H9 (cell line): ENCODE data around the gene PPP4R3B. TPM values are rescaled to one million over a fixed set of nuclear protein-coding genes. Genes with fewer than 3 reads are reported as not detected.
A peak's percentile ranks its signal among the peaks of the same experiment; 100 is the strongest.

ENCODE experiments used
- DNase-seq: peaks from one replicate; pipeline ENCODE4 v3.0.0-alpha.2; 2017
- H2AFZ ChIP-seq: one replicate; pipeline ENCODE4 v1.6.1; 2013; ENCODE audit warnings: mild to moderate bottlenecking, low read length, control low read depth, moderate library complexity
- H2AK5ac ChIP-seq: 2 replicates; pipeline ENCODE4 v1.6.1; 2013; ENCODE audit warnings: low read length, control low read depth, mixed read lengths; ENCODE audit not compliant: insufficient read length
- H2BK120ac ChIP-seq: one replicate; pipeline ENCODE4 v1.6.1; 2013; ENCODE audit warnings: low read depth, mild to moderate bottlenecking, low read length, control low read depth, inconsistent platforms; ENCODE audit not compliant: poor library complexity, severe bottlenecking
- H2BK12ac ChIP-seq: 2 replicates; pipeline ENCODE4 v1.6.1; 2013; ENCODE audit warnings: low read length, control low read depth, mixed read lengths, low read depth; ENCODE audit not compliant: insufficient read length
- H2BK15ac ChIP-seq: 2 replicates; pipeline ENCODE4 v1.6.1; 2013; ENCODE audit warnings: low read depth, low read length, control low read depth
- H2BK20ac ChIP-seq: one replicate; pipeline ENCODE4 v1.6.1; 2013; ENCODE audit warnings: low read depth, mild to moderate bottlenecking, low read length, control low read depth, inconsistent platforms; ENCODE audit not compliant: poor library complexity, severe bottlenecking
- H2BK5ac ChIP-seq: 2 replicates; pipeline ENCODE4 v1.6.1; 2013; ENCODE audit warnings: low read length, control low read depth, mixed read lengths; ENCODE audit not compliant: insufficient read length
- H3K14ac ChIP-seq: 2 replicates; pipeline ENCODE4 v1.6.1; 2013; ENCODE audit warnings: low read length, control low read depth; ENCODE audit not compliant: insufficient read depth
- H3K18ac ChIP-seq: 2 replicates; pipeline ENCODE4 v1.6.1; 2013; ENCODE audit warnings: low read depth, mild to moderate bottlenecking, mixed read lengths, low read length, control low read depth; ENCODE audit not compliant: insufficient read length
- H3K23ac ChIP-seq: 2 replicates; pipeline ENCODE4 v1.6.1; 2013; ENCODE audit warnings: low read length, control low read depth, mixed read lengths, low read depth; ENCODE audit not compliant: insufficient read length
- H3K23me2 ChIP-seq: 2 replicates; pipeline ENCODE4 v1.6.1; 2013; ENCODE audit warnings: low read depth, mild to moderate bottlenecking, mixed read lengths, low read length, control low read depth; ENCODE audit not compliant: insufficient read length, poor library complexity, severe bottlenecking
- H3K27ac ChIP-seq: 2 replicates; pipeline ENCODE4 v1.5.1; 2013; ENCODE audit warnings: low read length, control low read depth, mixed read lengths, low read depth; ENCODE audit not compliant: insufficient read length
- H3K27me3 ChIP-seq: 2 replicates; pipeline ENCODE4 v1.6.1; 2013; ENCODE audit warnings: low read length, control low read depth, inconsistent platforms; ENCODE audit not compliant: insufficient read depth
- H3K4ac ChIP-seq: 2 replicates; pipeline ENCODE4 v1.6.1; 2013; ENCODE audit warnings: low read depth, mild to moderate bottlenecking, control low read depth, inconsistent platforms, low read length, moderate library complexity
- H3K4me1 ChIP-seq: 2 replicates; pipeline ENCODE4 v1.6.1; 2013; ENCODE audit warnings: low read length, control low read depth, inconsistent platforms; ENCODE audit not compliant: insufficient read depth
- H3K4me2 ChIP-seq: 2 replicates; pipeline ENCODE4 v1.6.1; 2013; ENCODE audit warnings: low read length, control low read depth, mixed read lengths; ENCODE audit not compliant: insufficient read length, insufficient read depth
- H3K56ac ChIP-seq: 2 replicates; pipeline ENCODE4 v1.6.1; 2013; ENCODE audit warnings: low read depth, mild to moderate bottlenecking, mixed read lengths, low read length, control low read depth; ENCODE audit not compliant: insufficient read length
- H3K79me1 ChIP-seq: 2 replicates; pipeline ENCODE4 v1.6.1; 2013; ENCODE audit warnings: low read depth, mild to moderate bottlenecking, moderate library complexity, low read length, control low read depth, inconsistent platforms; ENCODE audit not compliant: insufficient read depth, poor library complexity, severe bottlenecking
- H3K79me2 ChIP-seq: 2 replicates; pipeline ENCODE4 v1.6.1; 2013; ENCODE audit warnings: low read length, control low read depth, inconsistent platforms; ENCODE audit not compliant: insufficient read depth
- H3K9ac ChIP-seq: 2 replicates; pipeline ENCODE4 v1.6.1; 2013; ENCODE audit warnings: low read length, control low read depth, mixed read lengths; ENCODE audit not compliant: insufficient read length; ENCODE audit errors: extremely low read depth
- H3K9me3 ChIP-seq: one replicate; pipeline ENCODE4 v1.6.1; 2013; ENCODE audit warnings: low read depth, low read length, inconsistent platforms; ENCODE audit not compliant: control insufficient read depth
- H3T11ph ChIP-seq: one replicate; pipeline ENCODE4 v1.6.1; 2013; ENCODE audit warnings: mild to moderate bottlenecking, low read length, control low read depth, inconsistent platforms
- H4K20me1 ChIP-seq: one replicate; pipeline ENCODE4 v1.6.1; 2013; ENCODE audit not compliant: control insufficient read depth, insufficient read length, insufficient read depth
- H4K5ac ChIP-seq: 2 replicates; pipeline ENCODE4 v1.6.1; 2013; ENCODE audit warnings: low read depth, mild to moderate bottlenecking, mixed read lengths, low read length, control low read depth; ENCODE audit not compliant: insufficient read length
- H4K8ac ChIP-seq: replicated peaks from 2 replicates; pipeline ENCODE4 v1.6.1; 2013; ENCODE audit warnings: low read length, control low read depth, mixed read lengths, low read depth; ENCODE audit not compliant: insufficient read length
- H4K91ac ChIP-seq: 2 replicates; pipeline ENCODE4 v1.6.1; 2013; ENCODE audit warnings: low read depth, mild to moderate bottlenecking, moderate library complexity, mixed read lengths, low read length, control low read depth; ENCODE audit not compliant: insufficient read length
- H3K27ac Mint-ChIP-seq, 3 experiments: 2 replicates in 2 of 3; 3 replicates in 1 of 3; pipeline ENCODE4 v1.8.0; 2020 to 2021; ENCODE audit warnings: mixed read lengths in 3 of 3, mild to moderate bottlenecking in 1 of 3, moderate library complexity in 1 of 3
- H3K27me3 Mint-ChIP-seq: 2 replicates; pipeline ENCODE4 v1.8.0; 2021; ENCODE audit warnings: low read depth, mild to moderate bottlenecking, moderate library complexity, mixed read lengths
- H3K36me3 Mint-ChIP-seq, 3 experiments: 2 replicates in 2 of 3; 3 replicates in 1 of 3; pipeline ENCODE4 v1.8.0; 2020 to 2021; ENCODE audit warnings: low read depth in 3 of 3, mixed read lengths in 3 of 3; ENCODE audit not compliant: insufficient read depth in 1 of 3
- H3K4me1 Mint-ChIP-seq, 2 experiments: 2 replicates each; pipeline ENCODE4 v1.8.0; 2020; ENCODE audit warnings: mixed read lengths in 2 of 2
- H3K4me3 Mint-ChIP-seq, 2 experiments: 2 replicates in 1 of 2; 3 replicates in 1 of 2; pipeline ENCODE4 v1.8.0; 2020 to 2021; ENCODE audit warnings: mild to moderate bottlenecking in 2 of 2, mixed read lengths in 2 of 2, moderate library complexity in 1 of 2
- H3K9me3 Mint-ChIP-seq, 2 experiments: 2 replicates in 1 of 2; 3 replicates in 1 of 2; pipeline ENCODE4 v1.8.0; 2020; ENCODE audit warnings: mild to moderate bottlenecking in 2 of 2, mixed read lengths in 2 of 2, moderate library complexity in 1 of 2
- WGBS: extraction: QIAGEN DNeasy Blood & Tissue Kit; methylation state at CpG from one replicate; pipeline ENCODE4 v1.1.7; 2013; ENCODE audit warnings: missing lambda C conversion rate, low lambda C conversion rate, mixed read lengths; ENCODE audit not compliant: insufficient read length; ENCODE audit errors: extremely low coverage; 5-methylcytosine and 5-hydroxymethylcytosine counted together
- total RNA-seq: library from RNA; stranded (reverse); gene quantifications from 2 replicates; pipeline ENCODE4 v1.2.1, GENCODE V29; 2021
- TF ChIP-seq, protein P1 (sequence below): fragments of 200-600 bp; sonication (generic); conservative IDR thresholded peaks from 3 replicates; pipeline ENCODE4 v1.8.0; 2021; ENCODE audit warnings: antibody characterized with exemption, mild to moderate bottlenecking

The PPP4R3B gene
- total RNA-seq, 1 experiment from 2014 or later: 37.6 TPM

DNA sequence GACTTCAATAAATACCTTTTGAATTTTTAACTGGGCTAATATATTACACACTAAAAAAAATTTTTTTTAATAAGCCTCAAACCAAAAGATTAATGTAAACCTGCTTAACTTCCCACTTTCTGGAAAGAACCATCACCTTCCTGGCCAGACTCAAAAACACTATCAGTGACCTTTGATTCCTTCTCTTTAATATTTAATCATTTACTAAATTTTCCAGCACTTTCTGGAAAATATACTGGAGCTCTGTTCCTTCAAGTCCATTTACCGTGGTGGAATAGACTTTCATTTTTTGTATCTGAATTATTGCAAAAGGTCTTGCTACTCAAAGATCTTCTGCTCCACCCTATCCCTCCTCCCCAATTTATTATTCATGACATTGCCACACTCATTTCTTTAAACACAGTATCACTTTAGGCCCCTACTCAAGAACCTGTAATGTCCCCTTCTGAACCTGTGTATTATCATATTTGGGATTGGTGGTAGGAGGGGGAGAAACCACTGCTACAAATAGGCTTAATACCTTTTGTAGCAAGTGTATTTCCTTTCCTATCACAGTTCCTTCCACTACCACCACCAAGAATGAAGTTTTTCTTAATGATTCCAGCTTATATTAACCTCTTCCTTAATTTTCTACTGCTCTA lies 7.4 kb downstream of the PPP4R3B start:
- Histone ChIP-seq H2BK20ac (no peak overlapping the region), H3K79me1 (no peaks in the 10 kb centered on the region), H2AK5ac (no peak overlapping the region), H4K20me1 (no peaks in the 10 kb centered on the region), H2AFZ (no peak overlapping the region), H3K27ac (no peak overlapping the region), H3K23me2 (no peaks in the 10 kb centered on the region), H3K4ac (no peak overlapping the region), H3K79me2 (no peaks in the 10 kb centered on the region; the same call in 1 of the 2 replicates), H3K23ac (no peak overlapping the region), H3T11ph (no peak overlapping the region), H2BK120ac (no peak overlapping the region), H3K14ac (no peak overlapping the region), H2BK5ac (no peak overlapping the region), H3K9me3 (no peaks in the 10 kb centered on the region), H3K27me3 (no peaks in the 10 kb centered on the region), H3K18ac (no peak overlapping the region), H3K9ac (no peak overlapping the region), H2BK15ac (no peak overlapping the region), H4K5ac (no peak overlapping the region), H3K4me2 (no peak overlapping the region), H3K56ac (no peak overlapping the region), H2BK12ac (no peak overlapping the region), H3K4me1 (no peaks in the 10 kb centered on the region), H4K8ac (no peak overlapping the region), H4K91ac (no peak overlapping the region)
- DNase-seq: no peak
- TF ChIP-seq, protein P1, sequence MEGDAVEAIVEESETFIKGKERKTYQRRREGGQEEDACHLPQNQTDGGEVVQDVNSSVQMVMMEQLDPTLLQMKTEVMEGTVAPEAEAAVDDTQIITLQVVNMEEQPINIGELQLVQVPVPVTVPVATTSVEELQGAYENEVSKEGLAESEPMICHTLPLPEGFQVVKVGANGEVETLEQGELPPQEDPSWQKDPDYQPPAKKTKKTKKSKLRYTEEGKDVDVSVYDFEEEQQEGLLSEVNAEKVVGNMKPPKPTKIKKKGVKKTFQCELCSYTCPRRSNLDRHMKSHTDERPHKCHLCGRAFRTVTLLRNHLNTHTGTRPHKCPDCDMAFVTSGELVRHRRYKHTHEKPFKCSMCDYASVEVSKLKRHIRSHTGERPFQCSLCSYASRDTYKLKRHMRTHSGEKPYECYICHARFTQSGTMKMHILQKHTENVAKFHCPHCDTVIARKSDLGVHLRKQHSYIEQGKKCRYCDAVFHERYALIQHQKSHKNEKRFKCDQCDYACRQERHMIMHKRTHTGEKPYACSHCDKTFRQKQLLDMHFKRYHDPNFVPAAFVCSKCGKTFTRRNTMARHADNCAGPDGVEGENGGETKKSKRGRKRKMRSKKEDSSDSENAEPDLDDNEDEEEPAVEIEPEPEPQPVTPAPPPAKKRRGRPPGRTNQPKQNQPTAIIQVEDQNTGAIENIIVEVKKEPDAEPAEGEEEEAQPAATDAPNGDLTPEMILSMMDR: no peak
- no peaks in the 10 kb centered on the region for H3K27me3 Mint-ChIP-seq
- H3K4me3 Mint-ChIP-seq: no peak overlapping the region
- no peaks in the 10 kb centered on the region for H3K4me1 Mint-ChIP-seq
- H3K36me3 Mint-ChIP-seq: peaks cover 6 to 35% (median 35%) of the 10 kb centered on the region in 3 experiments
- peak overlapping the region in 1 of 3 experiments; percentile 4; a peak in 1 of 7 replicates for H3K27ac Mint-ChIP-seq
- H3K9me3 Mint-ChIP-seq: no peaks in the 10 kb centered on the region
- WGBS: no CpG with 5 or more reads among the region's 1 CpG
